ENCODE results near the gene CCDC171.
"Not testable (repeated sequence)": the region's sequence is repeated elsewhere in the genome, so short reads cannot be mapped to it uniquely, and the experiment has no call there.

Gene CCDC171

GRCh38 chr9:15699876-15700559 lies 147.2 kb downstream of the CCDC171 start:
- DNase-seq: not testable (repeated sequence)

GRCh38 chr9:15707000-15707399 lies 154.2 kb downstream of the CCDC171 start:
- DNase-seq: no peak

- no peak for DNase-seq
Observed at GRCh38 chr9:15711531-15711930, 158.7 kb downstream of the CCDC171 start.

GRCh38 chr9:15711931-15712330 lies 159.1 kb downstream of the CCDC171 start:
- no peak for DNase-seq

- no peak for DNase-seq
Observed at GRCh38 chr9:15714746-15715145, 161.9 kb downstream of the CCDC171 start.

GRCh38 chr9:15717290-15717967 lies 164.6 kb downstream of the CCDC171 start:
- DNase-seq: no peak

- DNase-seq: no peak
Observed at GRCh38 chr9:15718423-15718822, 165.6 kb downstream of the CCDC171 start.

GRCh38 chr9:15720861-15721260 lies 168.0 kb downstream of the CCDC171 start:
- no peak for DNase-seq

- DNase-seq: no peak
Observed at GRCh38 chr9:15722888-15723287, 170.0 kb downstream of the CCDC171 start.

GRCh38 chr9:15724016-15724415 lies 171.2 kb downstream of the CCDC171 start:
- no peak for DNase-seq

GRCh38 chr9:15724612-15725011 lies 171.8 kb downstream of the CCDC171 start:
- no peak for DNase-seq

- DNase-seq: no peak
Observed at GRCh38 chr9:15725953-15726352, 173.1 kb downstream of the CCDC171 start.

- DNase-seq: no peak
Observed at GRCh38 chr9:15729507-15729906, 176.7 kb downstream of the CCDC171 start.

GRCh38 chr9:15735083-15735857 lies 182.4 kb downstream of the CCDC171 start:
- no peak for DNase-seq

GRCh38 chr9:15736569-15736968 lies 183.7 kb downstream of the CCDC171 start:
- no peak for DNase-seq

GRCh38 chr9:15738011-15738410 lies 185.2 kb downstream of the CCDC171 start:
- no peak for DNase-seq

GRCh38 chr9:15741015-15741414 lies 188.2 kb downstream of the CCDC171 start:
- no peak for DNase-seq

GRCh38 chr9:15743512-15743911 lies 190.7 kb downstream of the CCDC171 start:
- DNase-seq: no peak

- DNase-seq: no peak
Observed at GRCh38 chr9:15744196-15744595, 191.4 kb downstream of the CCDC171 start.

GRCh38 chr9:15746905-15747304 lies 194.1 kb downstream of the CCDC171 start:
- DNase-seq: no peak

- DNase-seq: no peak
Observed at GRCh38 chr9:15755660-15756059, 202.8 kb downstream of the CCDC171 start.

GRCh38 chr9:15761551-15761950 lies 208.7 kb downstream of the CCDC171 start:
- DNase-seq: no peak

- no peak for DNase-seq
Observed at GRCh38 chr9:15763371-15763770, 210.5 kb downstream of the CCDC171 start.

GRCh38 chr9:15764131-15764530 lies 211.3 kb downstream of the CCDC171 start:
- DNase-seq: no peak

Data from NCI-H2029 (cell line).